SK-N-SH treated with all-trans-retinoic acid at 6 μM for 48 hours (cell line): ENCODE data around the gene AUH.

Experiments used
- ARNTL ChIP-seq: fragments of 450-650 bp; formaldehyde crosslinking; IDR thresholded peaks from 2 replicates; pipeline ENCODE4 v1.5.0; 2020; ENCODE audit warnings: low read depth, mild to moderate bottlenecking, moderate library complexity, borderline replicate concordance
- BACH2 ChIP-seq: fragments of 250-450 bp; sonication (Bioruptor Pico); IDR thresholded peaks from 2 replicates; pipeline ENCODE4 v1.9.0; 2021; ENCODE audit warnings: mild to moderate bottlenecking, borderline replicate concordance
- CSDC2 ChIP-seq: fragments of 250-450 bp; sonication (Bioruptor Pico); IDR thresholded peaks from 2 replicates; pipeline ENCODE4 v1.5.0; 2020; ENCODE audit warnings: mild to moderate bottlenecking, moderate library complexity
- RARB ChIP-seq: fragments of 250-450 bp; sonication (Bioruptor Pico); IDR thresholded peaks from 2 replicates; pipeline ENCODE4 v1.8.0; 2021; ENCODE audit warnings: mild to moderate bottlenecking, moderate library complexity
- TCF4 ChIP-seq: fragments of 250-450 bp; sonication (Bioruptor Pico); IDR thresholded peaks from 2 replicates; pipeline ENCODE4 v1.8.0; 2021; ENCODE audit warnings: mild to moderate bottlenecking, moderate library complexity, borderline replicate concordance
- ZC3H10 ChIP-seq: fragments of 250-450 bp; sonication (Bioruptor Pico); IDR thresholded peaks from 2 replicates; pipeline ENCODE4 v1.5.1; 2021; ENCODE audit warnings: mild to moderate bottlenecking, moderate library complexity
- ZFP3 ChIP-seq: fragments of 250-450 bp; sonication (Bioruptor Pico); IDR thresholded peaks from 2 replicates; pipeline ENCODE4 v1.5.0; 2020; ENCODE audit warnings: mild to moderate bottlenecking, moderate library complexity
- ZNF565 ChIP-seq: fragments of 450-650 bp; formaldehyde crosslinking; conservative IDR thresholded peaks from 2 replicates; pipeline ENCODE4 v1.5.0; 2020; ENCODE audit warnings: low read depth, mild to moderate bottlenecking, moderate library complexity
- ZNF70 ChIP-seq: fragments of 450-650 bp; formaldehyde crosslinking; IDR thresholded peaks from 2 replicates; pipeline ENCODE4 v1.5.0; 2020; ENCODE audit warnings: mild to moderate bottlenecking, moderate library complexity
- TF ChIP-seq, protein P1 (sequence below): fragments of 250-450 bp; sonication (Bioruptor Pico); IDR thresholded peaks from 2 replicates; pipeline ENCODE4 v1.5.0; 2020; ENCODE audit warnings: mild to moderate bottlenecking, moderate library complexity

DNA sequence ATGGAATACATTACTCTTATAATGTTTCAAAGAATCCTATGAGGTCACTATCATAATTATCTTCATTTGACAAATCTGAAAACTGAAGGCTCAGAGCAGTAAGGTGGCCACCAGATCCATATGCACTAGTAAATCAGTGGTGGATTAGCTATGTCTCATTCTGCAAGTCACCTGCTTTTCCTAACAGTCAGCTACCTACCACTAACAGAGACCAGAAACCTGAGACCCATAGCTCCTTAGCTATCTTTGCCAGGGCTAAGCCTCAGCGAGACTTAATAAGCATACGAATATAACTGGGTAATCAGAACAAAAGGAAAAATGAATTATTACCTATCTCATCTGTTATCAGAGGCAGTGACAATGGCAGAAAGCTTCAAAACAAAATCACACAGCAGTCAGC lies 118.7 kb downstream of the AUH start:
- TF ChIP-seq ZNF70 (CRISPR knock-in tag) (no peak), ZNF565 (CRISPR knock-in tag) (no peak), ZC3H10 (CRISPR knock-in tag) (no peak), ARNTL (CRISPR knock-in tag) (no peak), CSDC2 (CRISPR knock-in tag) (no peak), BACH2 (CRISPR knock-in tag) (no peak), ZFP3 (no peak), TCF4 (CRISPR knock-in tag) (no peak), RARB (CRISPR knock-in tag) (no peak)
- TF ChIP-seq, protein P1, sequence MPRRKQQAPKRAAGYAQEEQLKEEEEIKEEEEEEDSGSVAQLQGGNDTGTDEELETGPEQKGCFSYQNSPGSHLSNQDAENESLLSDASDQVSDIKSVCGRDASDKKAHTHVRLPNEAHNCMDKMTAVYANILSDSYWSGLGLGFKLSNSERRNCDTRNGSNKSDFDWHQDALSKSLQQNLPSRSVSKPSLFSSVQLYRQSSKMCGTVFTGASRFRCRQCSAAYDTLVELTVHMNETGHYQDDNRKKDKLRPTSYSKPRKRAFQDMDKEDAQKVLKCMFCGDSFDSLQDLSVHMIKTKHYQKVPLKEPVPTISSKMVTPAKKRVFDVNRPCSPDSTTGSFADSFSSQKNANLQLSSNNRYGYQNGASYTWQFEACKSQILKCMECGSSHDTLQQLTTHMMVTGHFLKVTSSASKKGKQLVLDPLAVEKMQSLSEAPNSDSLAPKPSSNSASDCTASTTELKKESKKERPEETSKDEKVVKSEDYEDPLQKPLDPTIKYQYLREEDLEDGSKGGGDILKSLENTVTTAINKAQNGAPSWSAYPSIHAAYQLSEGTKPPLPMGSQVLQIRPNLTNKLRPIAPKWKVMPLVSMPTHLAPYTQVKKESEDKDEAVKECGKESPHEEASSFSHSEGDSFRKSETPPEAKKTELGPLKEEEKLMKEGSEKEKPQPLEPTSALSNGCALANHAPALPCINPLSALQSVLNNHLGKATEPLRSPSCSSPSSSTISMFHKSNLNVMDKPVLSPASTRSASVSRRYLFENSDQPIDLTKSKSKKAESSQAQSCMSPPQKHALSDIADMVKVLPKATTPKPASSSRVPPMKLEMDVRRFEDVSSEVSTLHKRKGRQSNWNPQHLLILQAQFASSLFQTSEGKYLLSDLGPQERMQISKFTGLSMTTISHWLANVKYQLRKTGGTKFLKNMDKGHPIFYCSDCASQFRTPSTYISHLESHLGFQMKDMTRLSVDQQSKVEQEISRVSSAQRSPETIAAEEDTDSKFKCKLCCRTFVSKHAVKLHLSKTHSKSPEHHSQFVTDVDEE (CRISPR knock-in tag) = no peak
